LoVo (cell line): ENCODE data around the gene S100A1.

ENCODE experiments used
- DNase-seq: peaks from one replicate; pipeline ENCODE4 v3.0.0-alpha.2; 2016; ENCODE audit warnings: low spot score

S100A1 gene

DNA sequence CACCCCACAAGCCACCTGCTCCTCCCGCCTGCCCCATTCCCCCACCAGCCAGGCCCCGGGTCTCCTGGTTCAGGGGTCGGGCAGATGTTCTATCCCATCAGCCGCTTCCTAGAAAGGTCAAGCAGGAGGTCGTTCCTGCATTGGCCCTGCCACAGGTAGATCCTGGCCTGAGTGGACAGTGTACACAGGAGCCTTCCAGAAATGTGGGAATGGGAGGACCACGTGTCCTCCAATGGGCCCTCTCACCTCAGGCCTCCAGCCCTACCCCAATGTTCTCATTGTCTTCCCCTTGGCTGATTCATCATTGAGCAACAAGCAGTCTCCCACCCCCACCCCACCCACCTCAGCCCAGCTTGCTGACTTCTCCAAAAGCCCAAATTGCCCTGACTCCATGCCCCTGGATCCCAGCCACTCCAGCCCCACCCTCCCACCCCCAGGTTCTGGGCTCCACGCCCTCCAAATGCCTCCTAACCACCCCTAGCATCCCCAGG, 17.4 kb upstream of the S100A1 start:
- peak; percentile 51 for DNase-seq

DNA sequence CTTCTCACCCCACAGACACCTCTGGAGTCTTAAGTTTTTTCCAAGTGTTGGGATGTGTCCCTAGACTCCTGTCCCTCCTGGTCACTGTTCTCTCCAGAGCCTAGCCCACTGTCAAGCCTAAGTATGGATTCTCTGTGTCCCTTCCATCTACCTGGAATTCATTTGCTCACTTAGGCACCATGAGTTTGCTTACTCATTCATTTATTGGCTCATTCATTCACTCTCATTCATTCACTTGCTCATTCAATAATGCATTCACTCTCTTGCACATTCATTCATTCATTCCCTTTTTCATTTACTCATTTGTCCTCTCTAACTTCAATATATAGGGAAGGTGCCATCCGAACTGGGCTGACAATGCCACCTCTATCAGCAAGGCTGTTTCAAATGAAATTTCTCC, 16.9 kb upstream of the S100A1 start:
- DNase-seq: no peak

DNA sequence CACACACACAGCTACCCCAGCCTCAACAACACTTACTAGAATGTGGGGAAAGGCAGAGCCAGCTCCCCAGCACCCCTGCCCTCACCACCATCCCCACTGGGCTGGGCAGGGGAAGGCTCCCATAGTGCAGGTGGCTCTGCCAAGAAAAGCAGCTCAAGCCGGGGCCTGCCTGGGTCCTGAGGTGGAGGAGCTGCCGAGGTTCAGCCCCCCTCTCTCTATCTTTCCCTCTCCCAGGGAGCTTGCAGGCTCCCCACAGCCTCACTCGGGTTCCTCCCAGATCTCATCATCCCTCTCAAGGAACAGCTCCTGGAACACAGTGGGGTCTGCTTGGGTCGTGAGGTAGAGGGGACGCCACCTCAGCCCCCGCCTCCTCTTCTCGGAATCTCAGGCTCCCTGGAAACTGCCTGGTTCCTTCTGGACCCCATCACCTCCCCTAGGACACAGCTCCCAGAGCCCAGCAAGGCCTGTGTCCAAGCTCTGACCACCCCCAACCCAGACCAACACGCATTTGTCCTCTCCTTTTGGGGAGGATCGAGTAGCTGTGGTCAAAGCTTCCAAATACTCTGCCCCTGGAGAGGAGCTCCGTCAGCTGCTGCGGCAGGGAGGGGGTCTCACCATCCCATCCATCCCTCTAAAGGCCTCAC, 16.0 kb upstream of the S100A1 start:
- DNase-seq: no peak

DNA sequence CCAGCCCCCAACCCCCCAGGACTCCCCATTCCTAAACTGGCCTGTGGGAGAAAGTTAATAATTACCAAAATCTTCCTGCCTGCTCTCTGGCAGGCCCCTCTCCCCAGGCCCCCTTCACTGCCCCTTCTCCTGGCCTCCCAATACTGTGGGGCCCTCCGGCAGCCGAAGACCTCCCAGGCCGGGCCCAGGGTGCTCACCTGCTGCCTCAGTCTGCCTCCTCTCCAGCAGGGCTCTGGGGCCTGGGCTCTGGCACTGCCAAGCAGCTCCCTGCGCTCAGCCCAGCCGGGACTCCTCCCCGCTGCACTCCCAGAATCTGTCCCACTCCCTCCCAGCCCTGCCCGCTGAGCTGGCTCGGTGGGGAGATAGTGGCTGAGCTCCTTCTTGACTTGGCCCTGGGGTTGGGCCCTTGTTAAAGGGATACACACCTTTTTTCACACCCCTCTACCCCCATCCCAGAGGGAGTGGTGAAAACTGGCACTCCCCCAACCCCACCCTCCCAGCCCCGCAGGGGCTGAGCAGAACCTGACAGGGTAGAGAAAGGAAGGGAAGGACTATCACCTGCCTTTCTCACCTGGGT, 15.4 kb upstream of the S100A1 start, which contains the start of gene S100A16:
TSS of gene S100A16 (minus strand) at position 383 of the 577 bp plus-strand sequence. CDS start 4,986 bp downstream, outside the sequence.
- peak; percentile 90 for DNase-seq

DNA sequence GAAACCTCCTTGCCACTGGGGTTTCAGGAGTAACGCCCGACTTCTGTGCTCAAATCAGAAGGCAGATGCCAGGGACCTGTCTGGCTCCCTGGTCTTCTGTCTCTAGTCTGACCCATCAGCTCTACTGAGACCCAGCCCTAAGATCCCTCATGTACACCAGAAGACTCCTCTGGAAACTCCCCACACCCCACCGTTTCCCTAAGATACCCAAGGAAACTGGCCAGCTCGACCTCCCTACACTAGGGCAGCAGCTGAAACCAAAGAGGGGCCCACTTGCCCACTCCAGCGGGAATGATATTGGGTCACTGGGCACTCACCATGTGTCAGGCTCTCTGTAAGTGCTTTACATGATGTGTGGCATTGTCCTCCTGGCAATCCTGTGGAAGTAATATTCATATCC, 14.8 kb upstream of the S100A1 start:
- no peak for DNase-seq

DNA sequence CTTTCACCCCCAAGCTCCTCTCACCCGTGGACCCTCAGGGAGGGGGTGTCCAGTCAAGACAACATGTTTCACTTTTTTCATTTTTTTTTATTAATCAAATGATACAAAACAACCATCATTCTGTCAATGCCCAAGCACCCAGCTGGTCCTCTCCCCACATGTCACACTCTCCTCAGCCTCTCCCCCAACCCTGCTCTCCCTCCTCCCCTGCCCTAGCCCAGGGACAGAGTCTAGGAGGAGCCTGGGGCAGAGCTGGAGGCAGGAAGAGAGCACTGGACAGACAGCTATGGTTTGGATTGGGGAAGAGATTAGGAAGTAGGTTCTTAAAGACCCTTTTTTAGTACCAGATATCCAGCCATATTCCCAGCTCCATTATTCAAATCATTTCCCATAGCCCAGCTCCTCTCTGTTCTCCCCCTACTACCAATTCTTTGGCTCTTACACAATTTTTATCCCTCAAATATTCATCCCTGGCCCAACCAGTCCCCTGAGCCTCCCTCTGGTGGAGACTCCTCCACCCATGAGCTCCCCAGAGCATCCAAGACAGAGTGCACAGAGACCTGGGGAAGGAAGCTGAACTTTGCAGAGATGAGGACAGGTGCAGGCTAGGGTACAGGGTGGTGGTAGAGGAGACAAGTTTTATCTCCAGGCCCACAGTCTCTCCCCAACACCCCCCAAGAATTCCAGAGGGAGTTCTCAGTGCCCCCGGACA, 13.9 kb upstream of the S100A1 start:
- no peak for DNase-seq

DNA sequence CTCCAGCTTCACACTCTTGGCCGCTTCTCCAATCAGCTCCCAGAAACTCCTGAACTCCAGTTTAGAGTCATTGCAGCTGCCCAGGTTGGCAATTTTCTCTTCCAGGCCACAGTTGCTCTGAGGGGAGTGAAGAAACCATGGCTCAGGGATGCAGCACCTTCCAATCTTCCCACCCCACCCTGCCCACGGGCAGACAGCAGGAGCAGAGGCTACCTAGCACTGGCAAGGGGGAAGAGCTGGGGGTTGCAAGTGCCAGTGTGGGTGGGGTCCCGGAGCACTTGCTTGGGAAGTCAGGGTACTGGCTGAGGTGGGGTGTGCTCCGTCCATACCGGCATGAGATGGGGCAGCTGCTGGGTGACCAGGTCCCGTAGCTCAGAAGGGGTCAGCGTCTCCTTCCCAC, 13.3 kb upstream of the S100A1 start:
- DNase-seq: no peak

DNA sequence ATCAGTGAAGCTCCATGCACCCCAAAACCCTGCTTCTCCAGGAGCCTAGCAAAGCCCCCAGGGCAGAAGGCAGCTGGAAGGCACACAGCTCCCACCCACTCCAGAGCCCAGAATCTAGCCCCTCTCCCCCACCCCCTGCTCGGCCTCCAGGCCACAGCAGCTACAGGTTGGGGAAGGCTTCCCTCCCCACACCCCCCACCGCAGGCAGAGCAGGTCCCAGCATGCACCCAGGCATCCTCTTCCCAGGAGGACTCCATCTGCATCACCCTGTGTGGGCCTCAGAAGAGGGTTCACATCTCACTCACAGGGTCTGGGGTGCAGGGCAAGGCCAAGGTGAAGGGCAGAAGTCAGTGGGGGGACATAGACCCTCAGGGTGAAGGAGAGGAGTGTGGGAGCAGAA, 12.8 kb upstream of the S100A1 start:
- DNase-seq: no peak

DNA sequence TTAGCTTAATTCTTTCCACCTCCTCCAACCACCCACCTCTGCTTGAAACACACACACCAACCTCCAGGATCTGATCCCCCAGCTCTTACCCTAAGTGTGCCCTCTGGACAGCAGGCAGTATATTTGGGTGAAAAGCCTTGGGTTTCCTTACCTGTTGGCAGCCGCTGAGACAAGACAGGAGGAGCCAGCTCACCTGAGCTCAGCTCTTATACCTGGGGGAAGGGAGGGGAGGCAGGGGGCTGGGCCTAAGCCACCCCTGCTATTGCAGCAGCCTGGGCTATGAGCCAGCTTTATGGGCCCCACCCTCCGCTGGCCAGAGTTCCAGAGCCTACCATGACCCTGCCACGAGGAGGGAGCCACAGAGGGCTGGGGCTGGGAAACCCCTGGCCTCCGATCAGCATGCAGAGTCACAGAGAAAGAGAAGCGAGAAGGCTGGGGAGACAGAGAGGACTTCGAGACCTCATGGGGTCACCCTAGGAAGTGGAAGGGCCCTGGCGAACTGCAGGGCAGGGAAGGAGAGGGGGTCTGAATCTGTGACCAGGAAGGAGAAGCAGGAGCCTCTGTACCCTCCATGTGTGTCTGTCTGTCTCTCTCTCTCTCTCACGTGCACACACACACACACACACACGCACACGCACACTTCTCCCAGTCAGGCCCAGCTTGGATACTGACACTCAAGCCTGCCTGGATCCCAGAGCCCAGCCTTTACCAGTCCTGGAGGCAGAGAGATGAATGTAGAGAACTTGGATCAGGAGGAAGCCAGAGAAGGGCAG, 11.9 kb upstream of the S100A1 start, which contains the start of gene S100A14:
TSS of gene S100A14 (minus strand) at position 182 of the 773 bp plus-strand sequence. CDS start 467 bp downstream, outside the sequence.
- DNase-seq: peak; percentile 92

DNA sequence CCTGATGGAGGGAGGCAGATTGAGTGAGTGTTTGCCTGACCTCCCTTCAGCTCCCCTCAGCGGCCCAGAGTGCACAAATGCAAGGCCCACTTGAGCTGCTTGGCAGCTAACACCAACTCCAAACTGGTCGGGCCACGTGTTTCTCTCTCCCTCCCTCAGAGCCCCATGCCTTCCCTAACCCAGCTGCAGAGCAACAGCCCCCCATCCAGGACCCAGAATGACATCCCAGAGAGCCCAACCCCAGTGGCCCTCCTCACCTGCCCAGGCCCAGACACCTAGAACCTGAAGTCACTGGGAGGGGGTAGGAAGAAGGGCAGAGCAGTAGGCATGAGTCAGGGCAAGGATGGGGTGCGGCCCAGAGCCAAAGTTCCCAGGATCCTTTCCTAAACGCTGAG, 11.3 kb upstream of the S100A1 start:
- DNase-seq: peak; percentile 47

DNA sequence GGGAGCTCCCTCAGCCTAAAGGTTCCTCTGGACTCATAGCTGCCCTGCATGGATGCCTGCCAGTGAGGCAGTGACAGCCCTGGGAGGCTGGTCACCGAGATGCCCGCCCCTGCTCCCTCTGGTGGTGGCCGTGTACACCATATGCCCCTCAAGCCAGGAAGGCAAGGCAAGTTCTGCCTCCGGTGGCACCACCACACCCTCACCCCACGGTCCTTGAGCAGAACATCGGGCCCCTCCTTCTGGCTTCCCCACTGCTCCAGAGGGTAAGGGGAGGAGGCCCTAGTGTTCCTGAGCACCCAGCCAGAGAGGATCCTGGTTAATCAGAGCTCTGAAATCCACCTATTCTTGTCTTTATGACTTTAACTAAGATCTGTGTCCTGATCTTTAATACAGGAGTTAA, 10.6 kb upstream of the S100A1 start:
- peak; percentile 78 for DNase-seq

DNA sequence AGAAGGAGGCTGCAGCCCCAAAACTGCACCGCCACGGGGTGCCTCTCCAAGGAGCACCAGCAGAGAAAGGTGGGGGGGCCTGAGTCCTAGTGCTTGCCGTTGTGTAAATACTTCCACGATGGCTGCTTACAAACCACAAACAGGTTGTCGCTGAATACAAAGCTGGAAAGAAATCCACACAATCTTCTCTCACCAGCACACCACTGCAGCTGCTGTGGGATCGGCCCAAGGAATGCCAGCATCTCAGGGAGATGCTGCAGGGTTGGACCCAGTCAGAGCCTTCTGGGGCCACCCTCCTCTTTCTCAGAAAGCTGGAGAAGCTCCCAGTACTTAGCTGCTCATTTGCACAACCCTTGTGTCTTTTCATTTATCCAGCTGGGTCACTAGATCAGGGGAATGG, 9.1 kb upstream of the S100A1 start:
- DNase-seq: no peak

DNA sequence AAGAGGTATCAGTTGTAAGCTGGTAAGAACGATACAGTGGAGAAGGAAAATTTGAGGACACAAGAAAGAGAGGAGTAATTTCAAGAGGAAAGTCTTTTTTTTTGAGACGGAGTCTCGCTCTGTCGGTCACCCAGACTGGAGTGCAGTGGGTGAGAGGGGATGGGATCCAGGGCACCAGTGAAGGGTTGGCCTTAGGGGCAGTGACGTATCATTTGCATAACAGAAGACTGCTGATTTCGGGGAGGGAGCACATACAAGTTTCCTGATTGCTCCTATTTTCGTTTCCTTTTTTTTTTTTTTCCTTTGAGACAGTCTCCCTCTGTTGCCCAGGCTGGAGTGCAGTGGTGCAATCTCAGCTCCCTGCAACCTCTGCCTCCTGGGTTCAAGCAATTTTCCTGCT, 5.1 kb upstream of the S100A1 start:
- DNase-seq: no peak

DNA sequence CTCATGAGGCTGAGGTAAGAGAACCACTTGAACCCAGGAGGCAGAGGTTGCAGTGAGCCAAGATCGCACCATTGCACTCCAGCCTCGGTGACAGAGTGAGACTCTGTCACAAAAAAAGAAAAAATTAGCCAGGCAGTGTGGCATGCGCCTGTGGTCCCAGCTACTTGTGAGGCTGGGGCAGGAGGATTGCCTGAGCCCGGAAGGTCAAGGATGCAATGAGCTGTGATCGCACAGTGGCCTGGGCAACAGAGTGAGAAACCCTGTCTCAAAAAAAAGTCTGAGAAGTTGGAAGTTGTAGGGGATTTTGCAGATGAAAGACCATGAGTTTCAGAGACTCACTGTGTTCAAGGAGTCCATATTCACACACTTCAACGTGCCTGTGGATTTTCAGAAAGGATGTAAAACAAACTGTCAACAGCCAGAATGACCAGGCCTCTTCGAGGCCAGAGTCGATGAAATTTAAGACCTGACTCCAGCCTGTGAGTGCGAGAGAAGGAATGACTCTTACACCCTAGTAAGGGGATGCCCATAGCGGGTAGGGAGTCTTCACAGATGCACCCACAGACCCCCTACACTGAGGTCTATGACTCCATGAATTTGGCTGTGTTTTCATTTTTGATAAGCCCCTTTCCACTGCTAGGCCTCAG, 3.1 kb upstream of the S100A1 start:
- DNase-seq: no peak

DNA sequence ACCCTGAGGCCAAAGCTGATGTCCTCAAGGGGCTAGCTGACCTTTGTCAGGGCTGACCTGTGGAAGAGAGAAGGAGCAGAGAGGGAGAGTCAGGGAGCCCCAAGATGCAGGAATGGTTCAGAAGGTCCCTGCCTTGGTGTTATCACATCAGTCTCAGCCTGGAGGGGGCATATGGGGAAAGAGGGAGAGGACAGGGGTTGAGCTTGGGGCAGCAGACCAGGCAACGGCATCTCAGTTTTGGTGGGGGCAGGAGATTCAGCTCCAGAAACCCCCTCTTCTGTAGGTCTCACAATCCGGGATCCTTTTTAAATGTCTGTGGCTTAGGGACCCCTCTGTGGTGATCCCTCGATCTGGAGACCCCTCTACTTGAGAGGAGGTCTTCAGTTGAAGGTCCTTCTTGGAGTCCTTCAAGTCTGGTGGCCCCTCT, 1.7 kb upstream of the S100A1 start:
- no peak for DNase-seq

DNA sequence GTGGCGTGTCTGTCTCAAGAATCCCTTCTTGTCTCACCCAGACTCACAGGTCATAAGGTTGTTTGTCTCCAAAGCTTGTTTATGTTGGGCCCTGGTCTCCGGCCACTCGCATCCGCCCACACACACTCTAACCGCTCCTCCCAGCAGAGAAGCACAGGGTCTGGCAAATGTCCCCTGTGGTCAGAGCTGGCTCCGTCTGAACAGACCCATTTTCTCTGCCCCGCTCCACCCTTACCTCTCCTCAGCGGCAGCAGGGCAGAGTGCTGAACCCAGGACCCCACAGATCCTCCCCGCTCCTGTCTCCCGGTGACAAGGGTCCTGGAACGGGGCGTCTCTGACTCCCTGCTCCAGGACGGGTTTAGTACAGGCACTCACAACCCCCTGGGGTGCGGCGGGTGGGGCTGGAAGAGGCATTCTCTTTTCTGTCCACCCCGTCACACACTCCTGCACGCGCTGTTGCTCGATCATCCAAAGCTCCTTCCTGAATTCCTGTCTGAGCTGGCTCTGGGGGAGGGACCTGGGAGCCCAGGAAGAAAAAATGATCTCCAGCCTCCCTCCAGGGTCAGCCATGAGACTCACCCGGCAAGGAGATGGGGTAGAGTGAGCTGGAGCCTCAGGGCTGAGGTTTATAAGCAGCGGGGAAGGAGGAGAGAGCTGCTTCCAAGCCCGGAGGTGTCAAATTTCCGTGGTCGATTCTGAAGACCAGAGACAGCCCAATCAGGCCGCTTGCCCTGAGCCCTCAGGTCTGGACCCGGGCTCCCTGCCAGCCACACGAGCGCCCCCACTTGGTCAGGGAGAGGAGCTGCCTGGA, 1.1 kb upstream of the S100A1 start, which contains the start of gene S100A13:
TSS of gene S100A13 (minus strand) at position 602 of the 811 bp plus-strand sequence. CDS start 1,033 bp downstream, outside the sequence.
- peak; percentile 76 for DNase-seq

DNA sequence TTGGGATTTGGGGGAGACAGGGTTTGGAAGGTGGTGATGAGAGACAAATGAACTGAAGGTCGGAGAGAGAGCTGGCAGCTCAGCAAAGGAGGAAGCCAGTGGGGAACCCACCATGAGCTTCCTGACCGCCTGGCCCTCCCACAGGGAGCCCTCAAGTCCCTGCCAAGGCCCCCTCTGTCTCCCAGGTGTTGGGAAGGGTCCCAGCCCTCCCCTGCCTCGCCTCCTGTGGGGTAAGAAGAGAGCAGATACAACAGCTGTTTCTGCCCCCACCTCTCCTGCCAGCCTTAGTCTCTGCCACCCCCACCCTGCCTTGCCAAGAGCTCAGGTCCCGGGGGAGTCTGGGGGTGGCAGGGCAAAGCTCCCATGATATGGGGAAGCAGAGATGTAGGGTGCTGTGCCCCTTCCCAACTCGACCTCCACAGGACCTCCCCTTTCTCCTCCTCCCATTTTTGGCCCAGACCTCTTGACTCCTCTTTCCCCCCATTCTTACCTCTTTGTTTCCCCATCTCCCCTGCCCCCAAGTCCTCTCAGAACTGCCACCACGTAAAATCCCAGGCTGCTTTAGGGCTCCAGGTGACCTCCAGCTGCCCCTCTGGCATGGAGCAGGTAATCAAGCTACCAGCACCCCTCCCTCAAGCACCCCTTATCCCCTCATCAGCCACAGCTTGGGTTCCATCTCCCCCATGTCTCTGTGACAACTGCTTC, 556 bp downstream of the S100A1 start:
- no peak for DNase-seq

DNA sequence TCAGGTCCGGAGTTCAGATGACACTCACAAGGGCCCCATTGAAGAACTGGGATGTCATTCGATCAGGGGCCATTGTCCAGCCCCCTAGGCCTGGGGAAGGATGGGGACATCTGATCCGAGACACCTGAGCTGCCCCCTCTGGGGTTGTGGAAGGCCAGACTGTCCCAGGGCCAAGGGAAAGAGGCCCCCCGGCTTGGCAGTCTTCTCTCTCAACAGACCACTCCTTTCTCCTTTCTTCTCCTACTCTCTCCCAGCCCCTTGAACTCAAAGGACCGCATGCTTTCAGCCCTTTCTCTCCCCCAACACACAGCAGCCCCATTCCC, 1.1 kb downstream of the S100A1 start:
- no peak for DNase-seq

DNA sequence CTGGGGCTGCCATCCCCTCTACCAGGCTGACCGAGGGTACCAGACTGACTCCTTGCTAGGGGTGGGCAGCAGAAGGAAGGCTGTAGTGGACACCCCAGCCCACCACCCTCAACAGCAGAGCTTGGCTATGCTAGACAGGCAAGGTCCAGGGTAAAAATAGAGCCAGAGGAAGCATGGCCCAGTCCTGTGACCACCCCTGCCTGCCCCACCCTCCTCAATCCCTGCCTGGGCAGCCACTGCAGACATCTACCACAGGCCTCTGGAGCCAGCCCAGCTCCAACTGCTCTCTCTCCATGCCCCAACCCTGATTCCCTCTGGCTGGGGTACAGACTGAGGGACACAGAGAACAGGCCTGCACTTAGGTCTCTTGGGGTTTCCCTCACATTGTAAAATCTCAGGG, 1.7 kb downstream of the S100A1 start:
- no peak for DNase-seq

DNA sequence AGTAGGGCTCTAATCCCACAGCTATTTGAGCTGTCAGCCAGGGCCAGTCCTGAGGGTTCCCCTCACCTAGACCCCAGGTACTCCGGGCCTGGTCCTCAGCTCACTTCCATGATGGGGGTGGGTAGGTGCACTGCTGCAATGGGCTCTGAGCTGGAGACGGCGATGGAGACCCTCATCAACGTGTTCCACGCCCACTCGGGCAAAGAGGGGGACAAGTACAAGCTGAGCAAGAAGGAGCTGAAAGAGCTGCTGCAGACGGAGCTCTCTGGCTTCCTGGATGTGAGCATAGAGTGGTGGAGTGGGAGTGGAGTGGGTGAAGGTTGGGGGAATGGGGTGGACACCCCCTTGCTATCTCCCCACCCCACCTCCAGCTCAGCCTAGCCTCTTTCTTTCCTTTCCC, 2.1 kb downstream of the S100A1 start:
- DNase-seq: no peak
